ENCODE data around the gene AOPEP.

AOPEP gene

GRCh38 chr9:94853887-94854286 is 127.4 kb downstream of the AOPEP start:
- no peak for DNase-seq

GRCh38 chr9:94855903-94856302 is 129.4 kb downstream of the AOPEP start:
- DNase-seq = no peak

GRCh38 chr9:94857791-94858190 is 131.3 kb downstream of the AOPEP start:
- no peak for DNase-seq

GRCh38 chr9:94859226-94859625 is 132.7 kb downstream of the AOPEP start:
- no peak for DNase-seq

GRCh38 chr9:94859891-94860290 is 133.4 kb downstream of the AOPEP start:
- no peak for DNase-seq

- no peak for DNase-seq
Measured at GRCh38 chr9:94860678-94861588, 134.4 kb downstream of the AOPEP start.

GRCh38 chr9:94861589-94862272 is 135.2 kb downstream of the AOPEP start:
- DNase-seq = no peak

GRCh38 chr9:94864196-94864595 is 137.7 kb downstream of the AOPEP start:
- DNase-seq = no peak

- no peak for DNase-seq
Measured at GRCh38 chr9:94864862-94865509, 138.5 kb downstream of the AOPEP start.

GRCh38 chr9:94865582-94866452 is 139.3 kb downstream of the AOPEP start:
- no peak for DNase-seq

- no peak for DNase-seq
Measured at GRCh38 chr9:94866770-94867169, 140.3 kb downstream of the AOPEP start.

- DNase-seq = no peak
Measured at GRCh38 chr9:94867281-94867841, 140.9 kb downstream of the AOPEP start.

- DNase-seq = no peak
Measured at GRCh38 chr9:94867842-94868312, 141.4 kb downstream of the AOPEP start.

- DNase-seq = no peak
Measured at GRCh38 chr9:94868464-94868863, 142.0 kb downstream of the AOPEP start.

GRCh38 chr9:94869415-94869843 is 142.9 kb downstream of the AOPEP start:
- no peak for DNase-seq

GRCh38 chr9:94870465-94870792 is 143.9 kb downstream of the AOPEP start:
- DNase-seq = no peak

- no peak for DNase-seq
Measured at GRCh38 chr9:94870793-94871558, 144.5 kb downstream of the AOPEP start.

- DNase-seq = no peak
Measured at GRCh38 chr9:94872083-94872833, 145.8 kb downstream of the AOPEP start.

GRCh38 chr9:94872891-94873511 is 146.5 kb downstream of the AOPEP start:
- DNase-seq = no peak

GRCh38 chr9:94874316-94874715 is 147.8 kb downstream of the AOPEP start:
- DNase-seq = no peak
